ENCODE results near the gene CORO2A.
A peak's percentile ranks its signal among the peaks of the same experiment; 100 is the strongest.

CORO2A gene

DNA sequence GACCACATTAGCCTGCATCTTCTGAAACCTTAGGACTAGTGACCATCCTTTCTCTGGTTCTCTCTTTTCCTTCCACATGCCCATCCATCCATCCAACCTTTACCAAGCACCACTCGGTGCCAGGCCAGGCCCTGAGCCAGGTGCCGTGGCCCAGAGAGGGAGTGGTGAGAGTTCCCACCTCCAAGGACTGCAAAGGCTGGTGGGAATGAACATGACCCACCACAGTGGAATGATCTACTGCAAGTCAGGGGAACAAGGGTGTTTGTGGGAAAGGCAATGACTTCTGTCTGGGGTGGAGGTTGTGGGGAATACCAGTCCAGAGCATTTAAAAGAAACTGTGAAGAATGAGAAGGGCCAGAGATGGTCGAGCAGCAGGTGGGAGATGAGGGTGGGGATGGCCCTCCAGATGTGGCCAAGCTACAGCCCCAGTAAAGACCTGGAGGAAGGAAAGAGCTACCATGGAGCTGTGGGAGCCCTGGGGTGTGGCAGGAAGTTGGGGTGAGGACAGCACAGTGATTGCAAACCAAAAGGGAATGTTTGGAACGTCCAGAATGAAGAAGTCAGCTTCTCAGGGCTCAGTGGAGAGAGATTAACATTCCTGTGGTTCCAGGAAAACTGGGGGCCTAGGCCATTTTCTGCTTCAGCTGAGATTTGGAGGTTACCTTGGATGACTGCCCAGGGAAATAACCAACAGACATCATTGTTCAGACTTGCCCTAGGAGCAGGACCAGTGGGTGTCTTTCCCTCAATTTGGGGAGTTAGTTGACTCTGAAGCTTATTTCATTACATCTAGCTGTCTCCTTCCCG lies 30.7 kb upstream of the CORO2A start (continued):
- TF ChIP-seq ZNF148 (tag by site-specific recombination; IDR thresholded peaks at IDR 0.05; ENCODE audit: borderline replicate concordance), result no peak
- no peak for TF ChIP-seq ZNF362 (tag by site-specific recombination; IDR thresholded peaks at IDR 0.05)
- TF ChIP-seq ZNF747 (tag by site-specific recombination; IDR thresholded peaks at IDR 0.05), result no peak
- TF ChIP-seq, protein P1, sequence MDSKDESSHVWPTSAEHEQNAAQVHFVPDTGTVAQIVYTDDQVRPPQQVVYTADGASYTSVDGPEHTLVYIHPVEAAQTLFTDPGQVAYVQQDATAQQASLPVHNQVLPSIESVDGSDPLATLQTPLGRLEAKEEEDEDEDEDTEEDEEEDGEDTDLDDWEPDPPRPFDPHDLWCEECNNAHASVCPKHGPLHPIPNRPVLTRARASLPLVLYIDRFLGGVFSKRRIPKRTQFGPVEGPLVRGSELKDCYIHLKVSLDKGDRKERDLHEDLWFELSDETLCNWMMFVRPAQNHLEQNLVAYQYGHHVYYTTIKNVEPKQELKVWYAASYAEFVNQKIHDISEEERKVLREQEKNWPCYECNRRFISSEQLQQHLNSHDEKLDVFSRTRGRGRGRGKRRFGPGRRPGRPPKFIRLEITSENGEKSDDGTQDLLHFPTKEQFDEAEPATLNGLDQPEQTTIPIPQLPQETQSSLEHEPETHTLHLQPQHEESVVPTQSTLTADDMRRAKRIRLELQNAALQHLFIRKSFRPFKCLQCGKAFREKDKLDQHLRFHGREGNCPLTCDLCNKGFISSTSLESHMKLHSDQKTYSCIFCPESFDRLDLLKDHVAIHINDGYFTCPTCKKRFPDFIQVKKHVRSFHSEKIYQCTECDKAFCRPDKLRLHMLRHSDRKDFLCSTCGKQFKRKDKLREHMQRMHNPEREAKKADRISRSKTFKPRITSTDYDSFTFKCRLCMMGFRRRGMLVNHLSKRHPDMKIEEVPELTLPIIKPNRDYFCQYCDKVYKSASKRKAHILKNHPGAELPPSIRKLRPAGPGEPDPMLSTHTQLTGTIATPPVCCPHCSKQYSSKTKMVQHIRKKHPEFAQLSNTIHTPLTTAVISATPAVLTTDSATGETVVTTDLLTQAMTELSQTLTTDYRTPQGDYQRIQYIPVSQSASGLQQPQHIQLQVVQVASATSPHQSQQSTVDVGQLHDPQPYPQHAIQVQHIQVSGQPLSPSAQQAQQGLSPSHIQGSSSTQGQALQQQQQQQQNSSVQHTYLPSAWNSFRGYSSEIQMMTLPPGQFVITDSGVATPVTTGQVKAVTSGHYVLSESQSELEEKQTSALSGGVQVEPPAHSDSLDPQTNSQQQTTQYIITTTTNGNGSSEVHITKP (tag by site-specific recombination; IDR thresholded peaks at IDR 0.05), result peak; percentile 28; the same call in 1 of the 2 replicates
- no peak for TF ChIP-seq ZNF660 (tag by site-specific recombination; IDR thresholded peaks at IDR 0.05)
- no peak for TF ChIP-seq ZNF777 (tag by site-specific recombination; IDR thresholded peaks at IDR 0.05; ENCODE audit: borderline replicate concordance)
- no peak for TF ChIP-seq ZNF311 (tag by site-specific recombination; IDR thresholded peaks at IDR 0.05; ENCODE audit: borderline replicate concordance)
- no peak for TF ChIP-seq ZNF626 (tag by site-specific recombination; IDR thresholded peaks at IDR 0.05)
- no peak for TF ChIP-seq ZBTB8A (tag by site-specific recombination; IDR thresholded peaks at IDR 0.05)
- TF ChIP-seq ZNF530 (tag by site-specific recombination; IDR thresholded peaks at IDR 0.05; ENCODE audit: low read depth), result no peak

GRCh38 chr9:98220911-98221310 lies 28.5 kb upstream of the CORO2A start:
- H3K9me3 ChIP-seq (ENCODE audit: control insufficient read depth, insufficient read depth, low read depth, low read length), result no peaks in the 10 kb centered on the region
- H3K4me3 ChIP-seq (ENCODE audit: low read depth, low read length), result no peak overlapping the region
- POLR2A ChIA-PET, result no interaction called here
- H3K4me1 ChIP-seq (ENCODE audit: control insufficient read depth, insufficient read depth, low read length), result no peaks in the 10 kb centered on the region
- CTCF ChIA-PET, result interaction anchor here (0.6 to 1.8 kb wide), 3 partner anchors 14 to 20 kb away, joined by 3 to 8 read pairs (median 3); no protein-coding TSS in a partner anchor
- no peaks in the 10 kb centered on the region for H3K36me3 ChIP-seq (ENCODE audit: control insufficient read depth in 2 of 2, insufficient read depth in 1 of 2, low read length in 2 of 2)
- TF ChIP-seq GLI4 (tag by site-specific recombination; IDR thresholded peaks at IDR 0.05) (no peak), ZNF473 (tag by site-specific recombination; IDR thresholded peaks at IDR 0.05) (no peak)
- no peak overlapping the region for H3K27ac ChIP-seq (ENCODE audit: extremely low read depth, low read depth, low read length)

DNA sequence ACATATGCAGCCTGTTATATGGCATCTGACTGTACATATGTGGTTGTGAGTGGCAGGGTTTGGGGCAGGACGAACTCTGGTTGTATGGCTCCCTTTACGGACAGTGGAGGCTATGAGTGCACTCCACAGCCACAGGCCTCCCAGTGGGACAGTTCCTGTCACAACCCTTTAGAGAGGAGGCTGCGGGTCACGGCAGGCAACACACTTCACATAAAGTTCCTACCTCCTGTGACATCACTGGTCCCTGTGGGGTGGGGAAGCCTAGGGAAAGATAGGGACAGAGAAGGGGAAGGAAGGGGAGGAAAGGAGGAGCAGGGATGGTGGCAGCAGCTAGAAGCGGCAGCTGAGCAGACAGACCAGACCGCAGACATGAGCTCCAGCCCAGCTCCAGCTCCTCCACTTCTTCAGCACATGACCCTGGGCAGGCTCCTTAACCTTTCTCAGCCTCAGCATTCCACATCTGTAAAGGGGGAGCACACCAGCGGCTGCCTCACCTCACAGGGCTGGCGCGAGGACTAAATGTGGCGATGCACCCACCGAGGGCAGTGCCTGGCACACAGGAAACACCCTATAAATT lies 27.4 kb upstream of the CORO2A start:
- no peak overlapping the region for H3K27ac ChIP-seq (ENCODE audit: extremely low read depth, low read depth, low read length)
- no peaks in the 10 kb centered on the region for H3K4me1 ChIP-seq (ENCODE audit: control insufficient read depth, insufficient read depth, low read length)
- POLR2A ChIA-PET, result no interaction called here
- CTCF ChIA-PET, result interaction anchor here (0.9 kb wide), 1 partner anchor 37 kb away, joined by 3 read pairs; no protein-coding TSS in a partner anchor
- H3K36me3 ChIP-seq (ENCODE audit: control insufficient read depth in 2 of 2, insufficient read depth in 1 of 2, low read length in 2 of 2), result no peaks in the 10 kb centered on the region
- H3K9me3 ChIP-seq (ENCODE audit: control insufficient read depth, insufficient read depth, low read depth, low read length), result no peaks in the 10 kb centered on the region
- H3K4me3 ChIP-seq (ENCODE audit: low read depth, low read length), result no peak overlapping the region
- TF ChIP-seq BCL11A (tag by site-specific recombination; IDR thresholded peaks at IDR 0.05; ENCODE audit: low read depth), result no peak
- no peak for TF ChIP-seq ZNF354C (tag by site-specific recombination; IDR thresholded peaks at IDR 0.05; ENCODE audit: borderline replicate concordance, low read depth)
- TF ChIP-seq ZIC2 (tag by site-specific recombination; IDR thresholded peaks at IDR 0.05), result peak; percentile 62
- TF ChIP-seq PRDM6 (tag by site-specific recombination; IDR thresholded peaks at IDR 0.05), result no peak
- TF ChIP-seq REST (tag by site-specific recombination; IDR thresholded peaks at IDR 0.05), result no peak
